Measurements from ENCODE around the gene LZTS2.

Gene LZTS2

DNA sequence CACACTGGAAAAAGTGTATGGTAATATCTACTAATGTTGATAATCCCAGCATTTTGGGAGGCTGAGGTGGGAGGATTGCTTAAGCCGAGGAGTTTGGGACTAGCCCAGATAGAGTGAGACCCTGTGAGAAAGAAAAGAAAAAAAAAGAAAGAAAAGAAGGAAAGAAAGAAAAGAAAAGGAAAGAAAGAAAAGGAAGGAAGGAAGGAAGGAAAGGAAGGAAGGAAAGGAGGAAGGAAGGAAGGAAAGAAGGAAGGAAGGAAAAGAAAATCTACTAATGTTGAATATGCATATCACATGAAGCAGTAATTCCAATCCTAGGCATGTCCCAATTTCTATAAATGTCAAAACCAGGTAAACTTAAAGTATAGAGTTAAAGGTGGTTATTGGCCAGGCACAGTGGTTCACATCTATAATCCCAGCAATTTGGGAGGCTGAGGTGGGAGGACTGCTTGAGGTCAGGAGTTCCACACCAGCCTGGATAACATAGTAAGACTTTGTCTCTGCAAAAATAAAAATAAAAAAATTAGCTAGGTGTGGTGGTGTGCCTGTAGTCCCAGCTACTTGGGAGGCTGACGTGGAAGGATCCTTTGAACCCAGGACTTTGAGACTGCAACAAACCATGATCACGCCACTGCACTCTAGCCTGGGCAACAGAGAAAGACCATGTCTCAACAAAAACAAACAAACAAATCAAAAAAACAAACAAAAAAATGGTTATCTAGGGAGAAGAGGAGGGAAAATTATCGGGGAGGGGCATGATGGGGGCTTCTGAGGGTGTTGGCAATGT is 57.0 kb downstream of the LZTS2 start:
- no peak for DNase-seq
